T-helper 2 cell treated with Interferon-gamma antibody and Interleukin-4, amounts not matched to agents 100 ng/mL and 5 ng/mL, for 36 hours (primary cell): Measurements from ENCODE around the gene ZNF587. TPM values are rescaled to one million over a fixed set of nuclear protein-coding genes. Genes with fewer than 3 reads are reported as not detected.
"Not testable (repeated sequence)": the region's sequence is repeated elsewhere in the genome, so short reads cannot be mapped to it uniquely, and the experiment has no call there.

Source experiments
- intact Hi-C: fragments of 100-400 bp; cut with micrococcal nuclease; formaldehyde crosslinking; loops from one replicate; pipeline ENCODE4 v1.15.1; 2023
- total RNA-seq: library from RNA; stranded (reverse); gene quantifications from 2 replicates; pipeline ENCODE4 v1.2.3, GENCODE V29; 2022

Gene ZNF587
- total RNA-seq = 36.1 and 37.7 TPM in 2 replicates

DNA sequence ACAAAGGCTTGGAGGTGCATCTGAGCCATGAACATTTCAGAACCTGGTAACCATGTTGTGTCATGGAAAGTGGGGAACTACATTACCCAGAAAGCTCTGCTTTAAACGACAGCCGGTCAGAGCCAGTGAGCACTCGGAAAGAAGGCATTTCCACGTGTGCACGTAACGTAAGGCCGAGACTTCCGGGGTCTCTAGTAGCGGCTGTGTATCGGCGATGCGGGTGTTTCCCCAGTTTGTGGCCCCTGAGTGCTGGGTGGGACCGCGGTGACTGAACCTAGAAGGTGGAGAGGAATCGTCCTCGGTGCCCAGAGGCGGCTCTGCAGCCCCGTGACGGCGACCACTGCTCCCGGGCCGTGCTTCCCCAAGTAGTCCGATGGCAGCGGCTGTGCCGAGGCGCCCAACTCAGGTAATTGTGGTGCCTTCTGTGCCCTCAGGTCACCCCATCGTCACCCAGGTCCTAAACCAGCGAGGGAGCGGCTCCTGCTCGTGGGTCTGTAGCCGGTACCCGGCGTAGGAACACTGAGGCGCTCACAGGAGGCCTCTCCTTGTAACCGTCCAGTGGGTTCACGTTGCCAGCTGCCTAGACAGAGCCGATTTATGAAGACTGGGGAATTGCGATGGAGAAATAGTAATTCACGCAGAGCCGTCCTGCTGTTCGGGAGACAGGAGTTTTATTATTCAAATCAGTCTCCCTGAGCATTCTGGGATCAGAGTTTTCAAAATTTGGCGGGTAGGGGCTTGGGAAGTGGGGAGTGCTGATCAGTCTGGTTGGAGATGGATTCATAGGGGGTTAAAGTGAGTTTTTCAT is at the start of gene ZNF587:
Gene ZNF587 (plus strand): TSS at position 194 of the 808 bp plus-strand sequence. CDS start 180 bp downstream, at position 374.
- intact Hi-C loops = loop anchor here (1.0 kb wide), 1 partner anchor 36 kb away; the partner anchor contains the start of gene ZNF552

DNA sequence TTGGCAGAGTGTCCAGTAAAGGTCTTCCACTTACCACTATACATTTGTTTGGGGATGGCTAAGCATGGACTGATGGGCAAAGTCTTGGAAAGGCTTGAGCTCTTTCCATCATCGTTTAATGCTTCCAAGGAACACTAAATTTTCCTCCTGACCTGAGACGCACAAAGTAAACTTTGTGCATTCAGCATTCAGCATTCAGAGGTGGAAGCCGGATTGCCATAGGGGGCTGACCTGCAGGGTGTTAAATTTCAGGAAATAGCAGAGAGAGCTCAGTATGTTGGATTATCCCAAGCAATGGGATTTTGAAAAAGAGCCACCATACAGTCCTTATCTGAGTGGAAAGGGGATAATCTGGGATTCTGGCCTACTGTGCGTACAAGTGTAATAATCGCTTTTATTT is 49.0 kb upstream of the ZNF587 start:
- intact Hi-C loops = no loop called here

DNA sequence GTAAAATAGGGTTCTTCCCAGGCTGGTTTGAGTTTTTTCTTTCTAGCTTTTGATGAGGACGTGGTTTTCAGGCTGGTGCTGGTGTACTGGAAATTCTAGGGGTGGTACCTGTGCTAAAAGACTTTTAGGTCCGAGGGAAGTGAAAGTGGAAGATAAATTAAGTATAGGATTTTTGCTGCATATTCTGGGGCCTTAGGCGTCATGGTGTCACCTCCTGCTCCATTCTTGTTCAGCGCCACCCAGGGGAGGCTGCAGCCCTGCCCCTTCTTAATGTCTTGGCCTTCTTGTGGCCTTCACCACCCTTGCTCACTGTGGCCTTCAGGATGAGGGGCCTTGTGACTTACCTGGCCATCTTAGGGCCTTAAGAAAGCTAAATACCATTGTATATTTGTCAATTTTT is 47.4 kb upstream of the ZNF587 start:
- intact Hi-C loops = no loop called here

DNA sequence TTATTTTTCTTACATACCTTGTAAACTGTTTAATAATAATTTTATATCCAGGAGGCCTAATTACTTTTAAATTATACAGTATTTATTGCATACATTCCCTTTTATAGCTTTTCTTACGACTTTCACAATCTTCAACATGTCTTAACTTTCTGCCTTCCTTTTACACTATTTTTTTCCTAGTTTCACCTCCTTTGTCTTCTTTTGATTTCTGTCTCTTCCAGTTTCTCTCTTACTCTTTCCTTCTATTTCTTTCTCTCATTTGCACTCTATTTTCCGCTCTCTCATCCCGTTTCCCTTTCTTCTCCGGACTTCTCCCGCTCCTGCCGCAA is 46.4 kb upstream of the ZNF587 start:
- intact Hi-C loops = no loop called here

DNA sequence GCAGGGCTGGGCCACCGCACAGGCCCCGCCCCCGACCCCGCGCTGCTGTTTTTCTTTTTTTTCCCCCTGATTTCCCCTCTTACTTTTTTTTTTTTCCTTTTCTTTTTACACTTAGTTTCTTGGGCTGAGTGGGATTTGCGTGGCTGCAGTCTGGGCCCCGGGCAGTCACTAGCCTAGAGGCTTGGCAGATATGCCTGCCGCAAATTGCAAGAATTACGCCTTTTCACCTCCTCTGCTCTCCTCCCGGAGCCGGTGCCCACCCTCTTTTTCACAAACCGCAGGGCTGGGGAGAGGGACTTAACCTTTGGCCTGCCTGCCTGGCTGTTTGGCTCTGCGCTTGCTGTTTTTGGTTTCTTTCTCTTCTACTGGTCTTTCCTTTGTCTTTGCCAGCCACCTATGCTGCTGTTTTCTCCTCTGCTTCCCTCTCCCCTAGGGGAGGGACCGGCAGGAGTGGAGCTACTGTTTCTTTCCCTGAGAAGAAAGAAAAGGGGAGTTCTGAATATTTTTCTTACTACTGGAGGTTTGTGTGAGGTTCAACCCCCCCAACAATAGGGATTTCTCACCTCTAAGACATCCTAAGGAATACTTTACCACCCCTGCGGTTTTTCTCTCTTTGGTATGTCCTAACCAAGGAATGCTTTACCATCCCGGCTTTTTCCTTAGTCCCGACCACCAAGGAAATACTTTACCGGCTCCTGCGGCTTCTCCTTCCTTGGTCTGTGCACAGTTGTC is 45.9 kb upstream of the ZNF587 start:
- intact Hi-C loops = no loop called here

DNA sequence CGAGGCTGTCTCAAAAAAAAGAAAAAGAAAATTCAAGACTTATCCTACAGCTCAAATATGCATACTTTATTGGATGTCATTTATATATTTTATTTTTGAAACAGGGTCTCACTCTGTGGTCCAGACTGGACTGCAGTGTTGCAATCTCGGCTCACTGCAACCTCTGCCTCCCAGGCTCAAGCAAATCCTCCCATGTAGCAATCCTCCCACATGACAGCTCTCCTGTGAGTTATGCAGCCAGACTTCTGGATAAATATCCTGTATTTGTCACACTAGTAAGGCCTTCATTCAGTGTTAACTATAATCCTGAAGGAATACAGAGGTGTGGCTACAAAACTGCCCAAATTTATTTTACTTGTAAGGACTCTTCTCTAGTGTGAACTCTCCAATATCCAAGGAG is 42.1 kb upstream of the ZNF587 start:
- intact Hi-C loops = no loop called here

DNA sequence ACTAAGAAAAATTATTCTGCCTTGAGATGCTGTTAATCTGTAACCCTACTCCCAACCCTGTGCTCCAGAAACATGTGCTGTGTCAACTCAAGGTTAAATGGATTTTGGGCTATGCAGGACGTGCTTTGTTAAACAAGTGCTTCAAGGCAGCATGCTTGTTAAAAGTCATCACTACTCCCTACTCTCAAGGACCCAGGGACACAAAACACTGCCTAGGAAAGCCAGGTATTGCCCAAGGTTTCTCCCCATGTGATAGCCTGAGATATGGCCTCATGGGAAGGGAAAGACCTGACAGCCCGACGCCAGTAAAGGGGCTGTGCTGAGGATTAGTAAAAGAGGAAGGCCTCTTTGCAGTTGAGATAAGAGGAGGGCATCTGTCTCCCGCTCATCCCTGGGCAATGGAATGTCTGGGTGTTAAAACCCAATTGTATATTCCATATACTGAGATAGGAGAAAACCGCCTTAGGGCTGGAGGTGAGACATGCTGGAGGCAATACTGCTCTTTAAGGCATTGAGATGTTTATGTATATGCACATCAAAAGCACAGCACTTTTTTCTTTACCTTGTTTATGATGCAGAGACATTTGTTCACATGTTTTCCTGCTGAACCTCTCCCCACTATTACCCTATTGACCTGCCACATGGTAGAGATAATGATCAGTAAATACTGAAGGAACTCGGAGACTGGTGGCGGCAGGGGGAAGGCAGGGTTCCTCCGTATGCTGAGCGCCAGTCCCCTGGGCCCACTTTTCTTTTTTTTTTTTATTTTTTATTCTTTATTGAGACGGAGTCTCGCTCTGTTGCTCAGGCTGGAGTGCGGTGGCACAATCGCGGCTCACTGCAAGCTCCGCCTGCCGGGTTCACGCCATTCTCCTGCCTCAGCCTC is 39.0 kb upstream of the ZNF587 start:
- intact Hi-C loops = not testable (repeated sequence)

DNA sequence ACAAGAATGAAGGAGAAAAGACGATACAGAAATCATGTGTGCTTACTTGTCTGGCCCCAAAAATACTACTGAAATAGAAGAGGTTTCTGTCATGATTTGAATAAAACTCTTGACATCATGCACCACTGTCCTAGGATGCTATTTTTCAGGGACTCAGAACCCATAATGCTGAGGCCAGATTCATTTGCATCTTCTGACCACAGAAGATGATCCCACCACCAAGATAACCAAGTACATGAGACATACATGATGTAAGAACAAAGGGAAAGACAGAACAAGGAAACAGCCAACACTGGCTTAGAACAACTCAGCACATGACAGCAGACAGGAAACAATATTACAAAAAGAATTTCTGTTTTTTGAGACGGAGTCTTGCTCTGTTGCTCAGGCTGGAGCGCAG is 37.4 kb upstream of the ZNF587 start:
- intact Hi-C loops = no loop called here

DNA sequence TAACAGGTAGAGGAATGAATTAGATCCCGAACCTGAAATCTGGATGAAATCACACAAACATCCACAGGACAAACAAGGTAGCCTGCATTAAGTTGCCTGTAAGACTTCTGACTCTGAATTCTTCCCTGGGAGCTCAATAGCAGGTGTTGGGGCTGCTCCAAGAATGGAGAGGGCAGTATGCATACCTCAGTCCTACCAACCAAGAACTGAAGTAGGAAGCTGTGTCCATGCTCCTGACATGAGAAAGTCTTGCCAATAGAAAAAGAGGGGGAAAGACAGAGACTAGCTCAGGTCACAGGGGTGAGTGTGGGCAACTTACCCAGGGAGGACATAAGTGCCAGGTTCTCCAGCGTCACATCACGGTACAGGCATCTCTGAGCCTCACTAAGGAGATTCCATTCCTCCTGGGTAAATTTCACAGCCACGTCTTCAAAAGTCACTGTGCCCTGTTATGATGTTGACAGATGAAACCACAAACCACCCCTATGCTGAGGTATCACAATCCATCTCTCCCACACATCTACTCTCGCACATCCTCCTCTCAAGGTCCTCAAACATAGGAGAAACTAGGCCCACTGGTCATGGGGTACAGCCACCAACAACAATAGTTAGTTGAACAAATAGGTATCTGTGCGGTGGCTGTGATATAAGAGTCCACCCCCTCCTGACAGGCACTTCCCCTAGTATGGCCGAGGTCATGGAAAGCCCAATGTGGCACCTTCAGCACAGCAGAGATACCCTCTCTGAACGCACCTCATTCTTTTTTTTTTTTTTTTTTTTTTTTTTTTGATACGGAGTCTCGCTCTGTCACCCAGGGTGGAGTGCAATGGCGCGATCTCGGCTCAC is 36.5 kb upstream of the ZNF587 start:
- intact Hi-C loops = not testable (repeated sequence)

DNA sequence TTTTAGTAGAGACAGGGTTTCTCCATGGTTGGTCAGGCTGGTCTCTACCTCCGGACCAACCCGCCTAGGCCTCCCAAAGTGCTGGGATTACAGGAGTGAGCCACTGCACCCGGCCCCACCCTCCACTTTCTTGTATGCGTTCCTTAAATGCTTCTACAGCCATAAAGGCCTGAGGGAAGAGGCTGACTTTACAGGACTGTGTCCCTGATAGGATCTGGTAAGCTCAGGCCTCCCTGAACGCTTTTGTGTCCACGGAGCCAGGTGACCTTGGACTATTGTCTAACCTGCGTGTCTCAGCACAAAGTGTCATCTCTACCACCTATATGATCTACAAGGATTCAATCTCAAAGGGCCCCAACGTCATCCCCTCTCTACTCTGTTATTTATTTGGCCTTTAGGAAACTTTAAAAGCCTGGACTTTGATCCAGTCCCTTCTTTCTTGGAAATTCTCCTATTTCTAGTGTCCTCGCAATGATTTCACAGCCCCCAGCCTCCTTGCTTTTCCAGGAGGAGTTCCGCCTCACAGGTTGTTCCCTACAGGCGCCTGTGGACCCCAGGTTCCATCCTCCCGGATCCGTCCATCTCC is 35.6 kb upstream of the ZNF587 start:
- intact Hi-C loops = loop anchor here (1.0 to 2.0 kb wide), 3 partner anchors 35 to 67 kb away; partner anchors contain the start of genes ZNF586, ZNF587 and ZNF776

DNA sequence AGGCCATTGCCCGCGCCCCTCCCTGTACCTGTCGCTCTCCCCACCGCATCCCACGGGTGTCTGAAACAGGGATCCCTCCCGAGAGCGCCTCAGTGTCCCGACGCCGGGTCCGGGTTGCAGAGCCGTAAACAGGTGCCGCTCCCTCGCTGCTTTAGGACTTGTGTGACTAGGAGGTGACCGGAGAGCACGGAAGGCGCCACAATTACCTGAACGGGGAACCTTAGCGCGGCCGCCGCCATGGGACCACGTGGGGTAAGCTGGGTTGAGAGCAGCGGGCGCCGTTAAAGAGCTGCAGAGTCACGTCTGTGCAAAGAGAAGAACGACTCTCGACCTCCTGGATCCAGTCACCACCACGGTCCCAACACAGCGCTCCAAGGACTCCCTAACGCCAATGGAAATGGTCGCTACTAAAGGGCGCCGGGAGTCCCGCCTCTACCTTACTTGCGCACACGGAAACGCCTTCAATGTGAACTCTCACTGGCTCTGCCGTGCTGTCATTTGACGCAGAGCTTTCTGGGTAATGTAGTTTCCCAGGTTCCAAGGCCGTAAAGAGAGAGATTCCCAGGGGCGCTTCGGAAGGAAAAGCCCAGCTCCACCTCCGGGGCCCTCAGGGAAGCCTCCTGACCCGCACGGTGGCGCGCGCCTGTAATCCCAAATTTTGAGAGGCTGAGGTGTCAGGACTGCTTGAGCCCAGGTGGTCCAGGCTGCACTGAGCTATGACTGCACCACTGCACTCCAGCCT is 35.0 kb upstream of the ZNF587 start, which contains the start of gene ZNF552:
Gene ZNF552 (minus strand): TSS at position 409 of the 742 bp plus-strand sequence. CDS start 170 bp downstream, at position 239.
- intact Hi-C loops = loop anchor here (1.0 to 2.0 kb wide), 3 partner anchors 35 to 68 kb away; partner anchors contain the start of genes ZNF586, ZNF587 and ZNF776

DNA sequence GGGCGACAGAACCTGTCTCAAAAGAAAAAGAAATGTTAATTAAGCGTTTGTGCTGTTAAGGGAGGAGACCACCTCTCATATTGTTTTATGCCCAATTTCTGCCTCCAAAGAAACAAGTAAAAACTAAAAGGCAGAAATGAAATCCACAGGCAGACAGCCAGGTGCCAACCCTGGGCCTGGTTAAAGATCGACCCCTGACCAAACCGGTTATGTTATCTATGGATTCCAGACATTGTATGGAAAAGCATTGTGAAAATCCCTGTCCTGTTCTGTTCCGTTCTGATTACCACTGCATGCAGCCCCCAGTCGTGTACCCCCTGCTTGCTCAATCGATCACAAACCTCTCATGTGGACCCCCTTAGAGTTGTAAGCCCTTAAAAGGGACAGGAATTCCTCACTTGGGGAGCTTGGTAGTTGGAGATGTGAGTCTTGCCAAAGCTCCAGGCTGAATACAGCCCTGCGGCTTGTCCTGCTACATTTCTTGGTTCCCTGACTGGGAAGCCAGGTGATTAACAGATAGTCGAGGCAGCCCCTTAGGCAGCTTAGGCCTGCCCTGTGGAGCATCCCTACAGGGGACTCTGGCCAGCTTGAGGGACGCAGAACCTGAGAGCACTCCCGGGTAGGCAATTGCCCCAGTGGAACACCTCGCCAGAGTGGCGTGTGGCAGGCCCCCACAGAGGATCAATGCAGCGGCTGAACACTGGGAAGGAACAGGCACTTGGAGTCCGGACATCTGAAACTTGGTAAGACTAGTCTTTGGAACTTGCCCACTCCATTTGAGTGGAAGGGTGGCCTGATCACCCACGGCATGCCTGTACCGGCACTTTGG is 34.2 kb upstream of the ZNF587 start:
- intact Hi-C loops = loop anchor here (2.0 kb wide), 1 partner anchor 69 kb away; the partner anchor contains the start of gene ZNF776

DNA sequence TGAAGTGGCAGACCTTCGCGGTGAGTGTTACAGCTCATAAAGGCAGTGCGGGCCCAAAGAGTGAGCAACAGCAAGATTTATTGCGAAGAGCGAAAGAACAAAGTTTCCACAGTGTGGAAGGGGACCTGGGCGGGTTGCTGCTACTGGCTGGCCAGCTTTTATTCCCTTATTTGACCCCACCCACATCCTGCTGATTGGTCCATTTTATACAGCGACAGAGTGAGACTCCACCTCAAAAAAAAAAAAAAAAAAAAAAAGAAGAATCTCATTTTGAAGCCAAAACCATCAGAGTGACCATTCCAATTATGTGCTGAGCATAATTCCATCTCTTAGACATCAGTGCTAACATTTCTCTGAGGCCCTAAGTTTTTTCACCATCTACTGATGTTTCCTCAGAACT is 33.0 kb upstream of the ZNF587 start:
- intact Hi-C loops = no loop called here

DNA sequence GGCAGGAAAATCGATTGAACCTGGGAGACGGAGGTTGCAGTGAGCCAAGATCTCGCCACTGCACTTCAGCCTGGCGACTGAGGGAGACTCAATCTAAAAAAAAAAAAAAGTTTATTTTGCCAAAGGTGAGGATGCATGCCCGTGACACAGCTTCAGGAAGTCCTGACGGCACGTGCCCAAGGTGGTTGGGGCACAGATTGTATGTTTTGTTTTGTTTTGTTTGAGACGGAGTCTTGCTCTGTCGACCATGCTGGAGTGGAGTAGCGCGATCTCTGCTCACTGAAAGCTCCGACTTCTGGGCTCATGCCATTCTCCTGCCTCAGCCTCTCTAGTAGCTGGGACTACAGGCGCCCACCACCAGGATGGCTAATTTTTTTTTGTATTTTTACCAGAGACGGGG is 31.7 kb upstream of the ZNF587 start:
- intact Hi-C loops = no loop called here

DNA sequence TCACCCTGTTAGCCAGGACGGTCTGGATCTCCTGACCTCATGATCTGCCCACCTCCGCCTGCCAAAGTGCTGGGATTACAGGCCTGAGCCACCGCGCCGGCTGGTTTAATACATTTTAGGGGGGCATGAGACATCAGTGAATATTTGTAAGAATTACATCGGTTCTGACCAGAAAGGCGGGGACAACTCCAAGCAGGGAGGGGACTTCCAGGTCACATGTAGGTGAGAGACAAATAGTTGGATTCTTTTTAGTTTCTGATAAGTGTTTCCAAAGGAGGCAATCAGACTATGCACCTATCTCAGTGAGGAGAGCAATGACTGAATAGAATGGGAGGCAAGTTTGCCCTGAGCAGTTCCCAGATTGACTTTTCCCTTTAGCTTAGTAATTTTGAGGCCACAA is 31.3 kb upstream of the ZNF587 start:
- intact Hi-C loops = no loop called here

DNA sequence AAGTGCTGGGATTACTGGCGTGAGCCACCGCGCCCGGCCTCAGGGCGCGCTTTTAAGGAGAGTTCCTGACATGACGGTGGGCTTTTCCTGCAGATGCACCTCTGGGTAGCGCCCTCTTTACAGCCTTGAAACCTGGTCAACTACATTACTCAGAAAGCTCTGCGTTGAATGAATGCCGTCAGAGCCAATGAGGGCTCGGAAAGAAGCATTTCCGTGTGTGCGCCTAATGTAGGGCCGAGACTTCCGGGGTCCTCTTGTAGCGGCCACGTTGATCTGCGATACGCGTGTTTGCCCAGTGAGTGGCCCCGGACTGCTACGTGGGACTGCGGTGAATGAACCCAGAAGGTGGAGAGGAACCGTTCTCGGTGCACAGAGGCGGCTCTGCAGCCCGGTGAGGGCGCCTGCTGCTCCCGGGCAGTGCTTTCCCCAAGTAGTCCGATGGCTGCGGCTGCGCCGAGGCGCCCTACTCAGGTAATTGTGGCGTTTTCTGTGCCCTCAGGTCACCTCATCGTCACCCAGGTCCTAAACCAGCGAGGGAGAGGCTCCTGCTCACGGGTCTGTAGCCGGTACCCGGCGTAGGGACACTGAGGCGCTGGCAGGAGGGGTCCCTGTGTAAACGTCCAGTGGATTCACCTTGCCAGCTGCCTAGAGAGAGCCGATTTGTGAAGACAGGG is 30.0 kb upstream of the ZNF587 start:
- intact Hi-C loops = loop anchor here (1.0 kb wide), 2 partner anchors 97 to 456 kb away; partner anchors contain the start of genes TRAPPC2B, ZNF417 and ZNF547

DNA sequence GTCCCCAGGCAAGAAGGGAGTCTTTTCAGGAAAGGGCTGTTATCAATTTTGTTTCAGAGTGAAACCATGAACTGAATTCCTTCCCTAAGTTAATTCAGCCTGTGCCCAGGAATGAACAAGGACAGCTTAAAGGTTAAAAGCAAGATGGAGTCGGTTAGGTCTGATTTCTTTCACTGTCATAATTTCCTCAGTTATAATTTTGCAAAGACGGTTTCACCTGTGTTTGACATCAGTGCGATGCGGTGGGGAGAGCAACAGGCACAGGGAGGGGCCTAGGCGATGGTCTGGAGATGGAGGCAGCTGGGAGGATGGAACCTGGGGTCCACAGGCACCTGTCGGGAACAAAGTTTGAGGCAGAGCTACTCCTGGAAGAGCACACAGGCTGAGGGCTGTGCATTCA is 29.1 kb upstream of the ZNF587 start:
- intact Hi-C loops = no loop called here

DNA sequence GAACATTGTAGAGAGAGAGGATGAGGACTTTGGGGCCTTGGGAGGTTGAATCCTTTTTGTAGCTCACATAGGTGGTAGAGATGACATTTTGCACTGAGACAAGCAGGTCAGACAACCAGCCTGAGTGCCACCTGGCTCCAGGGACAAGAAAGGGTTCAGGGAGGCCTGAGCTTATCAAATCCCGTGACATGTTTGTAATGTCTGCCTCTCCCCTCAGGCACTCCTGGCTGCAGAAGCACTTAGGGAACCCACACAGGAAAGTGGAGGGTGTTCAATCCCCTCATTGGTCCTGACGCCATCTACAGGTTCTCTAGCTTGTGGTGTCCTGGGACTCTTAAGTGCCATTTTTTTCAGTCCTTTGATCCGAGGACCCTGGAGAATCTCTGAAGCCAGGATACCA is 28.6 kb upstream of the ZNF587 start:
- intact Hi-C loops = not testable (repeated sequence)
